RCC 7860 (cell line): Measurements from ENCODE around the gene TMEM38A.

Source experiments
- DNase-seq: peaks from one replicate; pipeline ENCODE4 v3.0.0-alpha.2; 2015; ENCODE audit warnings: low spot score
- FAIRE-seq: peaks from 2 replicates; lab custom pipeline; 2012; peaks lifted over from hg19 to GRCh38; lab: Jason Lieb, UNC

TMEM38A gene

DNA sequence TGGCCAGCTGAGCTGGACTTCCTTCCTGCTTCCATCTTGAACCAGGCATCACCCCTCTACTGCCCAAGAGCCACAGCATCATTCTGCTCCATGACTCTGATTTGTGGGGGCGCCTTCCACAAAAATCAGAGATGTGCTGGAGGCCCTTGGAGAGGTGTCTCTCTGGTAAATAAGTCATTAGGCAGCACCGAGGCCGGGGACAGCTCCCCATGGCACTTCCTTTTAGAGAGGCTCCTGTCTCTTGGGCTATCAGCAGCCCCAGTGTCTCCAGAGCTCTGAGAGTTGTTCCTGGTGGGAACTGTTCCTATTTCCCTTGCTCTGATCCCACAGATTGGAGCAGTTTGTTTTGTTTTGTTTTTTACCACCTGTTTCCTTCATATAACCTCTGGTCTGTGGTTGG is 78.6 kb downstream of the TMEM38A start:
- DNase-seq (no peak), FAIRE-seq (no peak)
